Prostate gland (tissue), 2 donors: ENCODE results near the gene FBXL3. TPM values are rescaled to one million over a fixed set of nuclear protein-coding genes. Genes with fewer than 3 reads are reported as not detected.
A peak's percentile ranks its signal among the peaks of the same experiment; 100 is the strongest.

Source experiments
- DNase-seq: peaks from one replicate; pipeline ENCODE4 v3.0.0-alpha.2; 2019; ENCODE audit warnings: low spot score
- H3K27ac ChIP-seq, 2 donors: fragments of 200-600 bp; sonication (generic); 2 replicates each; pipeline ENCODE4 v1.5.1; 2017 to 2019
- H3K27me3 ChIP-seq: fragments of 200-600 bp; sonication (generic); replicated peaks from 2 replicates; pipeline ENCODE4 v1.5.1; 2019; ENCODE audit not compliant: insufficient read depth
- H3K36me3 ChIP-seq, 2 donors: fragments of 200-600 bp; sonication (generic); 1 replicate in 1 of 2; 2 replicates in 1 of 2; pipeline versions ENCODE4 v1.5.1 to v1.8.1; 2017 to 2019
- H3K4me1 ChIP-seq: fragments of 200-600 bp; sonication (generic); replicated peaks from 2 replicates; pipeline ENCODE4 v1.5.1; 2019
- H3K4me3 ChIP-seq, 2 donors: fragments of 200-600 bp; sonication (generic); 2 replicates each; pipeline ENCODE4 v1.5.1; 2017 to 2019
- H3K9me3 ChIP-seq: fragments of 200-600 bp; sonication (generic); 2 replicates; pipeline ENCODE4 v1.5.1; 2017
- POLR2A ChIP-seq: fragments of 450-650 bp; IDR thresholded peaks from one replicate; pipeline ENCODE4 v1.6.1; 2016; ENCODE audit warnings: antibody characterized with exemption, mild to moderate bottlenecking
- POLR2AphosphoS5 ChIP-seq: sonication (generic); formaldehyde crosslinking; IDR thresholded peaks from one replicate; pipeline ENCODE4 v1.6.1; 2017; ENCODE audit warnings: antibody characterized with exemption
- WGBS: methylation state at CpG from one replicate; pipeline ENCODE4 v1.1.5; 2018; 5-methylcytosine and 5-hydroxymethylcytosine counted together
- intact Hi-C: fragments of 100-400 bp; cut with DNase I; formaldehyde crosslinking; loops from one replicate; pipeline ENCODE4 v1.14.2; 2022
- total RNA-seq, 2 donors: library from RNA; depleted of rRNA; stranded (reverse); fragments of >200 nt; gene quantifications; one replicate each; pipeline ENCODE4 v1.1.0, GENCODE V29; 2016
- TF ChIP-seq, protein P1 (sequence below), 4 experiments: fragments of 200-600 bp in 2 of 4; fragments of 450-650 bp in 2 of 4; sonication (generic) in 2 of 4; IDR thresholded peaks; 1 replicate in 3 of 4; 2 replicates in 1 of 4; pipeline ENCODE4 v1.5.1; 2016 to 2019; ENCODE audit warnings: antibody characterized with exemption in 4 of 4, mild to moderate bottlenecking in 2 of 4, moderate library complexity in 2 of 4

The FBXL3 gene, protein sequence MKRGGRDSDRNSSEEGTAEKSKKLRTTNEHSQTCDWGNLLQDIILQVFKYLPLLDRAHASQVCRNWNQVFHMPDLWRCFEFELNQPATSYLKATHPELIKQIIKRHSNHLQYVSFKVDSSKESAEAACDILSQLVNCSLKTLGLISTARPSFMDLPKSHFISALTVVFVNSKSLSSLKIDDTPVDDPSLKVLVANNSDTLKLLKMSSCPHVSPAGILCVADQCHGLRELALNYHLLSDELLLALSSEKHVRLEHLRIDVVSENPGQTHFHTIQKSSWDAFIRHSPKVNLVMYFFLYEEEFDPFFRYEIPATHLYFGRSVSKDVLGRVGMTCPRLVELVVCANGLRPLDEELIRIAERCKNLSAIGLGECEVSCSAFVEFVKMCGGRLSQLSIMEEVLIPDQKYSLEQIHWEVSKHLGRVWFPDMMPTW
- total RNA-seq: 100 to 1,000 TPM in 1 of 2 donors, 10 to 100 TPM in 1; 85.6 to 113 TPM

DNA sequence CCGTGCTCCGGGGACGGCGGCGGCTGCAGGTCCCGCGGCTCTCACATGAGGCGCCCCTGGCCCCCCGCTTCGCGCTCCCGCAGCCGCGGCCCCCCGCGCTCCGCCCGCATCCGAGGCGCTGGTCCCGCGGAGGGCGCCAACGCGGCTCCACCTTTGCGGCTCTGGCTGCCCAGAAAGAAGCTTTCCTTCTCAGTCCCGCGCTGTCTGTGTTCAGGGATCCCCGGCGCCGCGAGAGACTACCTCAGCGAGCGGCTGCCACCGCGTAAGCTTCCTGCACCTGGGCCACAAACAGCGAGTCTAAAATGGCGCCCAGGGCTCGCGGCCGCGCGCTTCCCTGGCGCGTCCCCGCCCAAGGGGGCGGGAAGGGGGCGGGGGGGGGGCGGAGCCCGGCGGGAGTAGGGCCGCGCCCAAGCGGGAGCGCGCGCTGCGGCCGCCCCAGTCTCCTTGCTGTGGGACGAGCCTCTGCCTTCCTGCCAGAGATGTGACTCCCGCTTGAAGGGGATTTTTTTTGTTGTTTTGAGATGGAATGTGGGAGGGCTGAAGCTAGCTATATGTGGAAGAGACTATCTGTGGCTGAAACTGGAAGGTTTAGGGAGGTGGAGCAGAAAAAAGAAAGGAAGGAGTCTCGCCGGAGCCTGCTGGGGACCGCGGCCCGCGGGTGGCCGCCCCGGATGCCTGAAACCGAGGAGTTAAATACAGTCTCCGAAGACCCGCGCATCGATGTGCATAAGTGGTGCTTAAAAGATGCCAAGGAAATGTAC is at the start of gene FBXL3:
TSS of gene FBXL3 (minus strand) at position 299 of the 761 bp plus-strand sequence. CDS start 5,299 bp downstream, outside the sequence.
- Histone ChIP-seq H3K27ac (peak within 1 kb of the TSS; percentile 98 to 99), H3K36me3 (no peaks in the 10 kb centered on the region), H3K27me3 (no peaks in the 10 kb centered on the region), H3K4me1 (no peaks in the 10 kb centered on the region), H3K9me3 (no peaks in the 10 kb centered on the region), H3K4me3 (peak within 1 kb of the TSS; percentile 96 to 97)
- intact Hi-C loops: loop anchor here (2.0 kb wide), 2 partner anchors 34 to 300 kb away; partner anchors contain the start of genes CLN5 and MYCBP2
- TF ChIP-seq, protein P1, sequence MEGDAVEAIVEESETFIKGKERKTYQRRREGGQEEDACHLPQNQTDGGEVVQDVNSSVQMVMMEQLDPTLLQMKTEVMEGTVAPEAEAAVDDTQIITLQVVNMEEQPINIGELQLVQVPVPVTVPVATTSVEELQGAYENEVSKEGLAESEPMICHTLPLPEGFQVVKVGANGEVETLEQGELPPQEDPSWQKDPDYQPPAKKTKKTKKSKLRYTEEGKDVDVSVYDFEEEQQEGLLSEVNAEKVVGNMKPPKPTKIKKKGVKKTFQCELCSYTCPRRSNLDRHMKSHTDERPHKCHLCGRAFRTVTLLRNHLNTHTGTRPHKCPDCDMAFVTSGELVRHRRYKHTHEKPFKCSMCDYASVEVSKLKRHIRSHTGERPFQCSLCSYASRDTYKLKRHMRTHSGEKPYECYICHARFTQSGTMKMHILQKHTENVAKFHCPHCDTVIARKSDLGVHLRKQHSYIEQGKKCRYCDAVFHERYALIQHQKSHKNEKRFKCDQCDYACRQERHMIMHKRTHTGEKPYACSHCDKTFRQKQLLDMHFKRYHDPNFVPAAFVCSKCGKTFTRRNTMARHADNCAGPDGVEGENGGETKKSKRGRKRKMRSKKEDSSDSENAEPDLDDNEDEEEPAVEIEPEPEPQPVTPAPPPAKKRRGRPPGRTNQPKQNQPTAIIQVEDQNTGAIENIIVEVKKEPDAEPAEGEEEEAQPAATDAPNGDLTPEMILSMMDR (IDR thresholded peaks at IDR 0.05): no peak
- TF ChIP-seq POLR2AphosphoS5 (peak; percentile 55), POLR2A (peak; percentile 67)
- WGBS: under 1% methylated on average over 38 of the region's 74 CpGs
- peak; percentile 85 for DNase-seq

DNA sequence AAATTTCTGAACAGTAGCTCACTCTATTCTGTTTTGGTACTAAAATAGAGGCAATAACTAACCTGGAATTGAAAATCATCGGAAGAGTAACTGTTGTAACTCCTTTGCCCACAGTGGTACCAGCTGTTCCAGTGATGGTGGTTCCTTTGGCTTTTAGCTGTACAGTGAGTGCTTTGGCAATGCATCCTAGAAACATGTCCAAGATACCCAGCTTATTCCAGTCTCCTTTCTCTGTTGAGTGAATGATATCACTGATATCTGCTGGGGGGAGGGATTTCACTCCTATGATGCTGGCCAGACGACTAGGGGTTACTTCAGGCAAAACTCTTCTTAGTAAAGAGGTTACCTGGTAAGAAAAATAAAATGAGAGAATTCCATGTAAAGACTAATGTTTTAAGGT is 40.6 kb upstream of the FBXL3 start:
- peaks cover 0 to 4% of the 10 kb centered on the region in 2 donors for H3K36me3 ChIP-seq
- no peak overlapping the region for H3K27ac ChIP-seq
- no peaks in the 10 kb centered on the region for H3K27me3 ChIP-seq
- intact Hi-C loops: no loop called here
- 90% methylated on average over 2 of the region's 2 CpGs for WGBS
- H3K4me1 ChIP-seq: no peaks in the 10 kb centered on the region
- DNase-seq: no peak
- TF ChIP-seq, protein P1 (IDR thresholded peaks at IDR 0.05): no peak
- TF ChIP-seq POLR2A (no peak), POLR2AphosphoS5 (no peak)
- no peaks in the 10 kb centered on the region for H3K9me3 ChIP-seq
- no peak overlapping the region for H3K4me3 ChIP-seq

DNA sequence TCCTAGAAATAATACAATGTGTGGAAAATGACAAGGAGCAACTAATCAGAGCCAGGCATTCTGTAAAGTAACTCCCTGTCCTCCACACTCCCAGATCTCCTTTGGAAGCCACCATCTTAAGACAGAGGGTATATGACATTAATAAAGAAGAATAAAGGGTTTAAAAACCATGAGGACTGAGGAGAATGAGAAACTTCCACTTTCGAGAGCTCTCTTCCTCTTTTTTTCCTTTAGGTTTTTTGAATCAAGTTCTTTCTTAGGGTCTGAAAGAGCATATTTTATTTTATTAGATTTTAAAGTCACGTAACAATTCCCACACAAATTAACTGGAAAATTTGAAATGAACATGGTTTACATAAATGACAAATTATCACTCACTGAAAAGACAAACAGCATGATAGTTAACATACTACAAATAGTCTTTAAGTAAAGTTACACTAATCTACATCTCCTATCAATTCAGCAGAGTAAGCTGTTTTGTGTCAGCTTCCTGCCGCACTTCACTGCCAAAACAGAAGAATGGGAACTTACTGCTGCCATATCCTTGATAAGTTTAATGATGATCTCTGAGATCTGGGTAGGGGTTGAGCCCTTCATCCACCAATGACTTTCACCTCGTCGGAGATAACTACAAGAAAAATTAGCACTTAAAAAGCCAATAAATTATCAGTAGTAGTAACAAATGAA is 38.6 kb upstream of the FBXL3 start:
- DNase-seq: no peak
- no peaks in the 10 kb centered on the region for H3K9me3 ChIP-seq
- intact Hi-C loops: no loop called here
- H3K4me3 ChIP-seq: no peak overlapping the region
- H3K27me3 ChIP-seq: no peaks in the 10 kb centered on the region
- no peak overlapping the region for H3K27ac ChIP-seq
- WGBS: 70% methylated on average over 5 of the region's 5 CpGs
- TF ChIP-seq, protein P1 (IDR thresholded peaks at IDR 0.05): no peak
- no peak for TF ChIP-seq POLR2AphosphoS5
- H3K4me1 ChIP-seq: no peaks in the 10 kb centered on the region
- peaks cover 0 to 4% of the 10 kb centered on the region in 2 donors for H3K36me3 ChIP-seq

DNA sequence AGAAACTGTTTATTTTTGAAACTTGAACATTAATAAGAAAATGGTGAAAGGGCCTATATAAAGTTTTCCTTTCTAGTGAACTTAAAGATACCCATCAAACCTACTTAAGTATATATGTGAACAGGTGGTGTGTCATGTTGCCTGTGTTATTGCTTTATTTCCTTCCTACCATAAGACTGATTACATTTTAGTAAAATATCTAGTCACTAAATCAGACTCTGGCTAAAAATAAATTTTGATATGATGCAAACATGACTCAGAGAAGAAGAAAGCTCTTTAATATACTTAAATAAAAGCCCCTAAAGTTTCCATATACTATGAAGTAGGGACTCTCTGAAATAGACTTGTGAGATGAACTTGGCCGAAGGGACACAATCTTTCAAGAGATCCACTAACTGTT is 35.1 kb upstream of the FBXL3 start:
- no peaks in the 10 kb centered on the region for H3K9me3 ChIP-seq
- no peak overlapping the region for H3K4me3 ChIP-seq
- H3K4me1 ChIP-seq: no peaks in the 10 kb centered on the region
- intact Hi-C loops: no loop called here
- TF ChIP-seq POLR2AphosphoS5 (no peak), POLR2A (no peak)
- TF ChIP-seq, protein P1 (IDR thresholded peaks at IDR 0.05): no peak
- no peaks in the 10 kb centered on the region for H3K27me3 ChIP-seq
- WGBS: 94% methylated on average over 1 of the region's 1 CpG
- H3K36me3 ChIP-seq: no peaks in the 10 kb centered on the region
- H3K27ac ChIP-seq: no peak overlapping the region
- DNase-seq: no peak
